Measurements from ENCODE around the gene NEK6.

NEK6 gene

DNA sequence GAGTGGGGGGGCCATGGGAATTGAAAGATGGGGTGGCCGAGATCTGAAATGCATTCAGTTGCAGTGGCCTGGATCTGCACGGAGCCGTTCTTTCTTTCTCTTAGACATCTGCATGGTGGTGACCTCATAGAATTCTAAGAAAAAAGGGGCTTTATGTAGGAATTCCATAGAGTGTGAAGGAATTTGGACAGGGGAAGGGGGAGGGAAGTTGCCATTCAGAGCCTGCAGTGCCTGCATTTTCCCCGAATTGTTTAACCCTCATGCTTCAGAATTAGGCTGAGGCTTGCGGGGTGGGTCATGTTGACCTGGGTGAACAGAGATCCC lies 4.9 kb downstream of the NEK6 start:
- no peak for DNase-seq

- DNase-seq = no peak
These were observed 5.5 kb downstream of the NEK6 start for GRCh38 chr9:124263213-124263612.

- no peak for DNase-seq
These were observed 6.2 kb downstream of the NEK6 start for GRCh38 chr9:124263800-124264426.

- peak; percentile 61 for DNase-seq
These were observed 7.1 kb downstream of the NEK6 start for GRCh38 chr9:124264823-124265233.

DNA sequence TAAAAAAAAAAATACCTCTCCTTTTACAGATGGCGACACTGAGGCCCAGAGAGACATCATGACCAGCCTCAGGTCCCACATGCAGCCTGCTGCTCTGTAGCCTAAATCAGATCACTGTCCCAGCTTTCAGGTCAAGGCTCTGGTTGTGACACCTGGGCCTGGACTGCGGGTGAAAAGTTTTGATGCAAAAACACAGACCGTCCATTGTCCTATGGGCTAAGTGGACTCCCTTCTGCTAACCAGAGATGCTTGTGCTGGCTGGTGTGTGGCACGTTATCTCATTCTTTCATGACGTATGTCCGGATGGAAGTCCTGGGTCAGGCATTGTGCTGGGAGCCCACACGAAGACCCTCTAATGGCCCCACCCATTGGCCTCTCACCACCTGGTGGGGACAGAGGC lies 7.8 kb downstream of the NEK6 start:
- DNase-seq = no peak

DNA sequence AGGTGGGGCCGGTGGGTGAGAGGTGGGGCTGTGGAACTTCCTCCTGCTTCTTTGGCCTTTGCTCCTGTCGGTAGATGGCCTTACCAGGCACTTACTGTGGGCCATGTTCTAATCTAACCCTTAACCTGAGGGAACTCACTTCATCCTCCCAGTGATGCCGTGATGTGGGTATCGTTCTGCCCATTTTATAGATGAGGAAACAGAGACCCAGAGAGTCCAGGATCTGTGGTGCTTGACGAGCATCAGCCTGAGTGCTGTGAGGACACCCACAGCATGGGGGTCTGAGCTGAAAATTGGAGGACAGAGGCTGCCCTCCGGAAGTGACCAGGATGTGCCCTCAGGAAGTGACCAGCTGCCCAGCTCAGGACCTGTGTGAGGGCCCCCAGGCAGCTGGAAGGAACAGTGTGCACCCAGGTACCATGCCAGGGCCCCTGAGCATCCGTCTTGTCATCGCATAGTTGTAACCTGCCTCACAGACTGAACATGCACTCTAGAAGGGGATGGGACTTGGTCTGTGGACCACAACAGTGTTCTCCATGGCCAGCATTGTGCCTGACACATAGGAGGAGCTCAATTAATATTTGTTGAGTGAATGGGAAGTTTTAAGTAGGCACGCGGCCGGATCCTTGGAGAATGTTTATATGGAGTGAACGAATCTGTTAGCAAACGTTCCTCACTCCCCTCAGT lies 8.5 kb downstream of the NEK6 start:
- DNase-seq = no peak

DNA sequence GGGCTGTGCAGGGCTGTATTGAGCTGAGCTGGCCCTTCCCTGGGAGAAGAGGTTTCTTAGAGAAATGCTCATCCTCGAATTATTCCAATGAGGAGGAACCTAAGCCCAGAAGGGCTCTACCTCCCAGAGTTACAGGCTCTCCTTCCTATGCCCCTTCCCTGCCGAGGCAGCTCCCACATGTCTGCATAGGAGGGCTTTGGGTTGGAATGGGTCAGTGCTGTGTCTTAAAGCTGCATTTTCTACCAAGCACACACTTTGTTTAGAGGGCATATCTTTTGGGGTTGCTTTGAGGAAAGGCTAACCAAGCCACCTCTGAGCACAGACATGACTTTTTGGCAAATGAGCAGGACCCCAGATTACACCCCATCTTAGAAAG lies 9.1 kb downstream of the NEK6 start:
- DNase-seq = no peak

DNA sequence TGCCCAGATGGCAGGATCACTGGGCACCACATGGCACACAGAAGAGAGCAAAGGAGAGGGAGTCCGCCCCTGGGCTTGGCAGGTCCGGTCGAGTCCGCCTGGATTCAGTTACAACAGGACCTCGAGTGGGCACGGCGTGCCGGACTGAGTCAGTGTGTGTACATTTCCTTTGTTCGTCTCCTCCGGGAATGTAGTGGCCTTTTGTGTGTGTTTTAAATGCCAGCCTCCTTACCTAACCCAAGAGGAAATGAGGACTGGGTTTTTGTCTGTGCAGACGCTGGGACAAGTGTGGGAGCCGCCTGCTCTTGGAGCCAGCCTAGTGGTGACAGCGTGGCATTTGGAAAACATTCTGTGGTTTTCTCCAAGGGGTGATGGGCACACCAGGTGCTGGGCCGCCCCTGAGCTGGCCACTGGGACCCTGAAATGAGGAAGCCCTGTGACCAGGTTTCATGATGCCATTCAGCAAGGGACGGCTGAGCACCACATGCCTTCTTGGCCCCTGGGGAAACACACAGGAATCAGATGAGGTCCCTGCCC lies 9.6 kb downstream of the NEK6 start:
- peak; percentile 34 for DNase-seq

DNA sequence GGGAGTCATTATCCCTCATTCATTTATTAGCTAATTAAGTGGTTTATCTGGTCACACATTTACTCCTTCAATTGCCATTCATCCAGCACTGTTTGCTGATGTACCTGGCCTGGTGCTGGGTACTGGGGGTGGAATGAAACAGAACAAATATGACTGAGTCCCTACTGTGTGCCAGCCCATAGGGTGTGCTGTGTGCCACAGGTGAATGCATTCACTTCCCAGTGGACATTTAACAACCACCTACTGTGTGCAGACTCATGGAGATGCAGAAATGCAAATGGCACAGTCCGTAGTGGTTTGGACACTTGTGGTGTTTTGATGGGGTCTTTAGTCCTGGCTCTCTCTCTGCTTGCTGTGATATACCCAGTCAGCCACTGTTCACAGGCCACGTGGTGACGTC lies 10.5 kb downstream of the NEK6 start:
- no peak for DNase-seq

GRCh38 chr9:124268661-124269060 lies 10.9 kb downstream of the NEK6 start:
- DNase-seq = no peak

- DNase-seq = no peak
These were observed 11.8 kb downstream of the NEK6 start for GRCh38 chr9:124269556-124269955.

DNA sequence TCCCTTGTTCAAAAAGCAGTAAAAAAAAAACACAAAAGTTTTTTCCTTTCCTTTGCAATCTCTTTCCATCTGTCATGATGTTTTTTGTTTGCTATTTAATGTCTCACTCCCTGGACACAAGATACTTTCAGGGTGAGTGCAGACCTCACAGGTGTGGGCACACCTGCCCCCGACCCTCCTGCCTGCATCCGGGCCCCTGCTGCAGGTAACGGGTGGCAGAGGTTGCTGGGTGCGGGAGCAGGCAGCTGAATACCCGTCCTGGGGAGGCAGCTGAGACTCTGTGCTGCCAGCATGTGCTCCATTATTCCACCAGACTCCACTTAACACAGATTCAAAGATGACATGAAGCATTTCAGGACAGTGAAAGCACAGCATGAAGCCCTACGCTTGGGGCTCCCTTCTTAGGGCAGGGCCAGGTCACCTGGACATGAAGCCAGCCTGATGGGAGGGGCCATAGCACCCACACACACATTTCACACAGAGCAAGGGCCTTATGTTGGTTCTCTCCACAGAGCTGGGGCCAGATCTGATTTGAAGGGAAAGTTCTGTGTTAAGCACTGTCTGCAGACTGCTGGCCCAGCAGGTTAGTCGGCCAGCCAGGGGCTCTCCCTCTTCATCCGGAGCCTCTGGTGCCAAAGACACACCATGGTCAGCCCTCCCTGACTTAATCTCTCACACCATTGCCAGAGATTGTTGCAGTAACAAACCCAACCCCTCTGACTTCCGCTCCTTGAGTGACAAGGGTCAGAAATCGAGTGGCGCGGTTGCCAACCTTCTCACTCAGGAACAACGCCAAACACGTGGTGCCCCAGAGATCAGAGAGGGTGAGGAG lies 13.0 kb downstream of the NEK6 start:
- no peak for DNase-seq

DNA sequence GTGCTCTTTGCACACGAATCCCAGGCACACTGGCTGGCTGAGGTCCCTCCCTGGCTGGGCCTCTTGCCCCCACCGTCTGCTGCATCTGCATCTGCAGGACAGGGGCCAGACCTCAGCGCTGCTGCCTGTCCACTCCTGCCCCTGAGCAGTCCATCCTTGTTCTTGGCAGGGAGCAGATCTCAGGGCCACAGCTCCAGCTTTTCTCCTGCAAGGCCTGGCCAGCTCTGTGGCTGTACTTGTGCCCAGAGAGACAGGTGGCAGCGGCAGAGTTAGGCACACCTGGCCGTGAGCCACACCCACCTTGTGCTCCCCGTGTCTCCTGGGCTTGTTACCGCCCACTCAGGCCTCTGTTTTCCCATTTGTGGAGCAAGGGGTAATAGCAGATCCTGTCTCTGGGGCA lies 13.9 kb downstream of the NEK6 start:
- DNase-seq = no peak

GRCh38 chr9:124272118-124272517 lies 14.4 kb downstream of the NEK6 start:
- DNase-seq = no peak

DNA sequence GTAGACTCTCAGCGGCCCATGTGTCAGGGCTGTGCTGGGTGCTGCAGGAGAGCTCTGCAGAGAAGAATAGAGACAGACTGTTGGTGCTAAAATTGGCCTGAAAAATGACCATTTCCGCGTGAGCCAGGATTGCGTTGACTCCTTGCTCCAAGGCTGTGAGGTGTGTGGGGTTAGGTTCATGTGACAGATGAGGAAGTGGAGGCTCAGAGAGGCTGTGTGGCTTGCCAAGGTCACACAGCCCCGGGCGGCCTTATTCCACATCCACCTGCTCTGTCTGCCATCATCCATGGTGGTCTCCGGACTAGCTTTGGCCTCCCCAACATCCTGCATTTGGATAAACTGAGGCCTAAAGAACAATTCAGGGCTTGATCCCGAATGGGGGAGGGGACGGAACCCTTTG lies 15.2 kb downstream of the NEK6 start:
- DNase-seq = no peak

DNA sequence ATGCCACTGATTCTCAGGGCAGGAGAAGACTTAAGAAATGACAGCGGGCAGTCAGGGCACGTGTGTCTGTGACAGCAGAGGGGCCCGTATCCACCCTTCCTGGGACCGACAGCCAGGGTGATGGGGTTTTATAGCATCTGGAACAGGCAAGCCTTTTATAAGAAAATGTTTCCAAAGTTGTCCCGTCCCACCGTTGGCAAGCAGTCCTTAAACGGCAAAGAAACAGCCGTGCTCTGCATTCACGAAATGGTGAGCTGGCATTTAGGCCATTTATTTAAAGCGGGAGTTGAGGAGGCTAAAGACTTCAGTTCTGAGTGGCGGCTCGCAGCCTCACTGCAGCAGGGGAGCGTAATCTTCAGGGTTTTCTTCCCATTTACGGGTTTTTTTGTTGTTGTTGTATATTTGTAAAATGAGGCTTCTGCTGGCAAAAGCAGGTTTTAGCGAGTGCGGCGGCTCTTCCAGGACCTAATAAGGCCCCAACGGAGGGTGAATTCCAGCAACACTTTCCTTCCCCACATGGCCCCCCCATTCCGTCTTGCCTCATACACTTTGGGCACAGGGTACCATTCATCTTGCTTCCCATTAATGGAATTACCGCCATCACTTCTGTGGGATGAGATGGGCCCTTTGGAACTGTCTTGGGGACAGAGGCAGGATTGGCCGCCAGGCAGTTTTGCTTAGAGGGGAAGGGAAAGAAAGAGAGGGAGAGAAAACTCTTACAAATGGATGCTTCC lies 15.8 kb downstream of the NEK6 start:
- no peak for DNase-seq

- DNase-seq = no peak
These were observed 16.5 kb downstream of the NEK6 start for GRCh38 chr9:124274226-124274625.

DNA sequence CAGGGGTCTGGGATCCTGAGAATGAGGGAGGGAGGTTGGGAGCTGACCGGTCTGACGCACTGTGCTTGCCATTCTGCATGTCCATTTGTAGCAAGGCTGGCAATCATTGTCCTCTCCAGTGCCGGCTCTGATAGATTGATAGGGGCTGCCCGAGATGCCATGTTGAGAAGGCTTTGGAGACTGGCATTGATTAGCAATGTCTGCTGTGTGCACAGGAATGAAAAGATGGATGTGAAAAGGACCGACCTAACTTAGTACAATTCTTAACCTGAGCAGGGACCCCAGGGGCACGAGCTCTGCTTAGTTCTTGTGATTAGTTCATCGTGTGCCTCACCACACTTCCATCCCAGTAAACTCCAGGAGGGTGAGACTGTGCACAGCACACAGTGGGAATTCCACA lies 17.0 kb downstream of the NEK6 start:
- no peak for DNase-seq

DNA sequence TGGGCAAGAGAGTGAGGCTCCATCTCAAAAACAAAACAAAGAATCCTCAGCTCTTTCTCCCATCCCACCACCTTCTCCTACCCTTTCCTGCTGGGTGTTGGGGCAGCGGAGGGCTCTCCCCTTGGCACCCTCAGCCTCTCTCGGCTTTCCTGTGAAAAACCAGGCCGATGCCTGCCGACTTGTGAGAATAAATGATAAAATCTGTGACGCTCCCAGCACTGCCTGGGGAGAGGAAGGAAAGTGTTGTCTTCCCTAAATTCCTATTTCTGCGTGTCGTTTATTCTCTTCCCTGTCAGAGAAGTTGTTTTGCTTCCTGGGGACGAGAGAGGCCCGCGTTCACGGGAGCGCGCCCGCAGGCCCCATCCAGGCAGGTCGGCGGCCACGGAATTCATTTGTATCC lies 19.7 kb downstream of the NEK6 start:
- no peak for DNase-seq

DNA sequence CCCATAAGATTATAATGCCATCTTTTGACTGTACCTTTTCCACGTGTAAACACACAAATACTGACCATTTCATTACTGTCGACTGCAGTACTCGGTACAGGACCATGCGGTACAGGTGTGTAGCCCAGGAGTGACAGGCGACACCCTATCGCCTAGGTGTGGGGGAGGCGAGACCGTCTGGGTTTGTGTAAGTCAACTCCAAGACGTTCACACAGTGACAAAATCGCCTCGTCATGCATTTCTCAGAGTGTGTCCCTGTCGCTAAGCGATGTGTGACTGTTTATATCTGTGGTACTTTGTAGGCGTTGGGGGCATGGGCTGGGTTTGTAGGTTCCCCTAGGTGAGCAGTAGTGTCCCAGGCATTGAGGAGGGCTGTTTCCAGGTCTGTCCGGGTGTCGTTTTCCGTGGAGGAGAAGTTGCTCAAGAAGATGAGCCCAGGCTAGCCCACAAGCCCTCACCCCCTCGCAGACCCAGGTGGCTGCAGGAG lies 20.3 kb downstream of the NEK6 start:
- DNase-seq = no peak

- DNase-seq = no peak
These were observed 21.9 kb downstream of the NEK6 start for GRCh38 chr9:124279531-124280175.

DNA sequence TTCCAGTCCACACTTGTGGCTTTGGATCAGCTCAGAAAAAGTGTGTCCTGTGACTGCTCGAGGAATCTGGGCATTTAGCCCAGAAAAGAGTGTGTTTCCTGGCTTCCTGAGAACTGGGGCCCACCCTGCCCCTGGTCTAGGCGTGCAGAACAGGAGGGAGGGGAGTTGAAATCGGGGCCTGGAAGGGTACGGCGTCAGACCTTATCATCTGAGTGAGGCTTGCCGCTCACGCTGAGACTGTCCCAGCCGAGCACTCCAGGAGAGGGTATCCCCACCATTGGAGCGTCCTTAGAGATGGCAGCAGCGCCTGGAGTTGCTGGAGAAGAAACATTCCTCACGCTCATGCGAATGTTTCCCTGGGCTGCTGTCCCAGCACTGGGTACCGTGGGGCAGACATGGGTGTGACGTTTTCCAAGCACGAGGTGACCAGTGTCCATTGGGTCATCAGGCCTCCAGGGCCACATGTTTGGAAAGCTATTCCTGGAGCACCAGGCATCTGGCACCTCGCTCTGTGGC lies 22.5 kb downstream of the NEK6 start:
- DNase-seq = no peak
